ENCODE measurements around the gene ZNF282. TPM values are rescaled to one million over a fixed set of nuclear protein-coding genes. Genes with fewer than 3 reads are reported as not detected.

ZNF282 gene
- total and polyA plus RNA-seq, 2 experiments from 2014 or later: 6.9 to 34.2 TPM

DNA sequence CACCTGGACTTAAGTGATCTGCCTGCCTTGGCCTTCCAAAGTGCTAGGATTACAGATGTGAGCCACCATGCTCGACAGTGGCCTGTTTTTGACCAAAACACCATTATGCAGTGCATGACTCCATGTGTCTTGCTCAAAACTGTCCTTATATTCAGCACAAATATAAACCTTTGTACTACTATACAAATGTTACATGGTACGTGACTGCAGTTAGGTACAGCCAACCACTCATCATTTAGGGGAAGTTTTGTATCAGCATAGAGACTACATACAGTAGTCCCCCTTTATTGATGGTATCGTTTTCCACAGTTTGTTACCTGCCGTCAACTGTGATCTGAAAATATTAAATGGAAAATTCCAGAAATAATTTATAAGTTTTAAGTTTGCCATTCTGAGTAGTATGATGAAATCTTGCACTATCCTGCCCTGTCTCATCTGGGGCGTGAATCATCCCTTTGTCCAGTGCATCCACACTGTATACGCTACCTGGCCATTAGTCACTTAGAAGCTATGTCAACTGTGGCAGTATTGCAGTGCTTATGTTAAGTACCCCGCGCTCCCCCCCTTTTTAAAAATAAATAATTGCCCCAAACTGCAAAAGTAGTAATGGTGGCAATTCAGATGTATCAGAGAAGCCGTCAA, 23.3 kb upstream of the ZNF282 start:
- no peak for DNase-seq (ENCODE audit: low read depth in 1 of 2, low spot score in 1 of 2)
- H3K4me3 ChIP-seq: no peak overlapping the region
- H3K4me1 ChIP-seq (ENCODE audit: low read depth): no peaks in the 10 kb centered on the region
- TF ChIP-seq, protein P1, sequence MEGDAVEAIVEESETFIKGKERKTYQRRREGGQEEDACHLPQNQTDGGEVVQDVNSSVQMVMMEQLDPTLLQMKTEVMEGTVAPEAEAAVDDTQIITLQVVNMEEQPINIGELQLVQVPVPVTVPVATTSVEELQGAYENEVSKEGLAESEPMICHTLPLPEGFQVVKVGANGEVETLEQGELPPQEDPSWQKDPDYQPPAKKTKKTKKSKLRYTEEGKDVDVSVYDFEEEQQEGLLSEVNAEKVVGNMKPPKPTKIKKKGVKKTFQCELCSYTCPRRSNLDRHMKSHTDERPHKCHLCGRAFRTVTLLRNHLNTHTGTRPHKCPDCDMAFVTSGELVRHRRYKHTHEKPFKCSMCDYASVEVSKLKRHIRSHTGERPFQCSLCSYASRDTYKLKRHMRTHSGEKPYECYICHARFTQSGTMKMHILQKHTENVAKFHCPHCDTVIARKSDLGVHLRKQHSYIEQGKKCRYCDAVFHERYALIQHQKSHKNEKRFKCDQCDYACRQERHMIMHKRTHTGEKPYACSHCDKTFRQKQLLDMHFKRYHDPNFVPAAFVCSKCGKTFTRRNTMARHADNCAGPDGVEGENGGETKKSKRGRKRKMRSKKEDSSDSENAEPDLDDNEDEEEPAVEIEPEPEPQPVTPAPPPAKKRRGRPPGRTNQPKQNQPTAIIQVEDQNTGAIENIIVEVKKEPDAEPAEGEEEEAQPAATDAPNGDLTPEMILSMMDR (IDR thresholded peaks at IDR 0.05; ENCODE audit: low read depth, low read length): no peak
- H3K27ac ChIP-seq: no peak overlapping the region
- H3K36me3 ChIP-seq: peaks cover 45% of the 10 kb centered on the region
- no peaks in the 10 kb centered on the region for H3K9me3 ChIP-seq (ENCODE audit: low read depth)
- H3K27me3 ChIP-seq: no peaks in the 10 kb centered on the region

DNA sequence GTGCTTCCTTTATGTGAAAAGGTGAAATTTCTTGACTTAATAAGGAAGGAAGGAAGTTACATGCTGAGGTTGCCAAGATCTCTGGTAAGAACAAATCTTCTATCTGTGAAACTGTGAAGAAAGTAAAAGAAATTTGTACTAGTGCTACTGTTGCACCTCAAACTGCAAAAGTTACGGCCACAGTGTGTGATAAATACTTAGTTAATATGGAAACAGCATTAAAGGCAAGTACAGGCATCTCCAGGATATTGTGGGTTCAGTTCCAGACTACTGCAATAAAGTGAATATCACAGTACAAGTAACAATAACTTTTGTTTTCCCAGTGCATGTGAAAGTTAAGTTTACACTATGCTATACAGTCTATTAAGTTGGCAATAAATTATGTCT, 22.8 kb upstream of the ZNF282 start:
- Histone ChIP-seq H3K27ac (no peak overlapping the region), H3K9me3 (ENCODE audit: low read depth) (no peaks in the 10 kb centered on the region), H3K27me3 (no peaks in the 10 kb centered on the region), H3K4me3 (no peak overlapping the region), H3K4me1 (ENCODE audit: low read depth) (no peaks in the 10 kb centered on the region), H3K36me3 (peaks cover 48% of the 10 kb centered on the region)
- no peak for DNase-seq (ENCODE audit: low read depth in 1 of 2, low spot score in 1 of 2)
- TF ChIP-seq, protein P1 (IDR thresholded peaks at IDR 0.05; ENCODE audit: low read depth, low read length): no peak

DNA sequence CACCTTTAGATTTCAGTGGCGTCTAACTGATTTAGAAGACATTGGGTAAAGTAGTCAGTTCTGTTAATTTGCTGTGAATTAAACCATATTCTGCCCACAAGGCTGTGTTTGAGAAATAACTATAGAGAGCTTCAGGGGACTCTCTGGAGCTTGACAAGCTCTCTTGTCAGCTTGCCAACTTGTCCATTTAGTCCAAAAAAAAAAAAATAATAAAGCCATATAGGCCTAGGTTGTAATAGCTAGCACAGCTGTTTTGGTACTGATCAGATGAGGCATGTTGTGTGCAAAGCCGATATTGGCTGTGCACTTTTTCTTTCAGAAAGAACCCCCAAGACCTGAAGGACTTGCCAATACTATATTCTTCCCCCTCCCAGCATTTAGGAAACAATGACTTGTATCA, 20.2 kb upstream of the ZNF282 start:
- peaks cover 45% of the 10 kb centered on the region for H3K36me3 ChIP-seq
- no peaks in the 10 kb centered on the region for H3K9me3 ChIP-seq (ENCODE audit: low read depth)
- no peak overlapping the region for H3K4me3 ChIP-seq
- no peak overlapping the region for H3K27ac ChIP-seq
- DNase-seq (ENCODE audit: low read depth in 1 of 2, low spot score in 1 of 2): no peak
- TF ChIP-seq, protein P1 (IDR thresholded peaks at IDR 0.05; ENCODE audit: low read depth, low read length): no peak
- no peaks in the 10 kb centered on the region for H3K4me1 ChIP-seq (ENCODE audit: low read depth)
- no peaks in the 10 kb centered on the region for H3K27me3 ChIP-seq

DNA sequence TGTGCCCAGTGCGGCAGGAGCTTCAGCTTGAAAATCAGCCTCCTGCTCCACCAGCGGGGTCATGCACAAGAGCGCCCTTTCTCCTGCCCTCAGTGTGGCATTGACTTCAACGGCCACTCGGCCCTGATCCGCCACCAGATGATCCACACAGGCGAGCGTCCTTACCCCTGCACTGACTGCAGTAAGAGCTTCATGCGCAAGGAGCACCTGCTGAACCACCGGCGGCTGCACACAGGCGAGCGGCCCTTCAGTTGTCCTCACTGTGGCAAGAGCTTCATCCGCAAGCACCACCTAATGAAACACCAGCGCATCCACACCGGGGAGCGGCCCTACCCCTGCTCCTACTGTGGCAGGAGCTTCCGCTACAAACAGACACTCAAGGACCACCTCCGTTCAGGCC, 16.1 kb upstream of the ZNF282 start:
- Histone ChIP-seq H3K4me3 (no peak overlapping the region), H3K4me1 (ENCODE audit: low read depth) (no peaks in the 10 kb centered on the region), H3K36me3 (peaks cover 40% of the 10 kb centered on the region), H3K27ac (no peak overlapping the region), H3K9me3 (ENCODE audit: low read depth) (no peaks in the 10 kb centered on the region), H3K27me3 (no peaks in the 10 kb centered on the region)
- no peak for DNase-seq (ENCODE audit: low read depth in 1 of 2, low spot score in 1 of 2)
- TF ChIP-seq, protein P1 (IDR thresholded peaks at IDR 0.05; ENCODE audit: low read depth, low read length): no peak

DNA sequence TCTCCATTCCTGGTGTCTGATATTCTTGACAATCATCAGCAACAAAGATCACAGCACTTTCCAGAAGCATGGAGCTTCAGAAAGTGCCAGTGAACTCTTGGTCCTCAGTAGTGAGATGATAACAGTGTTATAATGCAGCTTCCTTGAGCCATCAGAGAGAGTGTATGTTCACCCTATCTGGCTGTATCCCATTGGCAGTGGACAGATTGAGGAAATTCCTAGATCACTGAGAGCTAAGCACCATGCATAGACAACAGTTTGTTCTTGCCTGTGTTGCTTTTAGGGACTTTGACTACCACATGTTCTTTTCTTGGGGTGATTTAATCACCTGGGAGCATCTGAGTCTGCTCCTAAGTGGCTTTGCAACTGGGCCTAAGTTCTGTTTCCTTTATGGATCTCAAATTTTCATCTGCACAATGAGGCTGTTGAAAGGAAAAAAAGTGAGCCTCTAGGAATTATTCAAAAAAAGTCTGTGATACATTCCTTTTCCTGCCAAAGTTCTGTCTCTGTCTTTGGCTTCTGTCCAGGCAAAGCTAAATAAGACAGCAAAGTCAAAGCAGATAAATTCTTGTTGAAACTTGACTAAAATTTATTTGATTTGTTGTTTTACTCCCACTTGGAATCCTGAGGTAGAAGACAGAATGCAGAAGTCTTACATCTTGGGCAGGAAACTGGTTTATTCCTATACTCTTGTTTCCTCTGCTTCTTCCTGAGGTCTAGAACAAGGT, 14.5 kb upstream of the ZNF282 start:
- Histone ChIP-seq H3K9me3 (ENCODE audit: low read depth) (no peaks in the 10 kb centered on the region), H3K36me3 (peaks cover 35% of the 10 kb centered on the region), H3K4me1 (ENCODE audit: low read depth) (no peaks in the 10 kb centered on the region), H3K27me3 (no peaks in the 10 kb centered on the region), H3K4me3 (no peak overlapping the region), H3K27ac (no peak overlapping the region)
- peak in 1 of 2 donors; percentile 67 for DNase-seq (ENCODE audit: low read depth in 1 of 2, low spot score in 1 of 2)
- TF ChIP-seq, protein P1 (IDR thresholded peaks at IDR 0.05; ENCODE audit: low read depth, low read length): no peak

All from cardiac muscle cell (in vitro differentiated cells and primary cell).